H1 (cell line): ENCODE measurements around the gene EDEM1. TPM values are rescaled to one million over a fixed set of nuclear protein-coding genes. Genes with fewer than 3 reads are reported as not detected.

ENCODE experiments used
- HDAC2 ChIP-seq, 2 experiments: fragments of 300-600 bp in 1 of 2; sonication (generic) in 1 of 2; IDR thresholded peaks; 2 replicates each; pipeline ENCODE4 v1.6.1; 2011 to 2012; ENCODE audit warnings: low read depth in 2 of 2, low read length in 2 of 2, mild to moderate bottlenecking in 2 of 2, moderate library complexity in 2 of 2, borderline replicate concordance in 1 of 2, inconsistent platforms in 1 of 2
- SRF ChIP-seq: IDR thresholded peaks from 2 replicates; pipeline ENCODE4 v1.6.1; 2011; ENCODE audit warnings: mild to moderate bottlenecking, low read depth, low read length, moderate library complexity
- USF2 ChIP-seq: IDR thresholded peaks from 2 replicates; pipeline ENCODE4 v1.6.1; 2011; ENCODE audit warnings: low read length, improper control_type of control experiment
- polyA plus RNA-seq, 7 experiments: library from polyadenylated mRNA; depleted of rRNA in 3 of 7; stranded (reverse) in 5 of 7; unstranded in 2 of 7; fragments of >200 nt in 5 of 7; fragments of 200-250 nt in 2 of 7; gene quantifications; 1 replicate in 5 of 7; 2 replicates in 1 of 7; 4 replicates in 1 of 7; pipeline versions ENCODE4 v1.2.1 to v1.2.3, GENCODE V29; 2011 to 2013; ENCODE audit warnings: missing spikeins in 2 of 7, mixed read lengths in 2 of 7
- total RNA-seq: library from RNA; stranded (reverse); fragmentation: NEBNext Ultra II Directional; extraction: Animal tissue kit (Norgen Biotek cat#: 25700); gene quantifications from 2 replicates; pipeline ENCODE4 v1.2.1, GENCODE V29; 2021
- TF ChIP-seq, protein P1 (sequence below): fragments of 300-600 bp; sonication (generic); IDR thresholded peaks from 2 replicates; pipeline ENCODE4 v1.7.1; 2012; ENCODE audit warnings: low read length, moderate library complexity, mild to moderate bottlenecking, inconsistent platforms; ENCODE audit not compliant: insufficient replicate concordance

EDEM1 gene
- total and polyA plus RNA-seq, 2 of the 8 experiments (the other 6 are each of a cell fraction or from before 2014, with no cell fraction given), result 4.8 to 16.4 TPM

- TF ChIP-seq, protein P1, sequence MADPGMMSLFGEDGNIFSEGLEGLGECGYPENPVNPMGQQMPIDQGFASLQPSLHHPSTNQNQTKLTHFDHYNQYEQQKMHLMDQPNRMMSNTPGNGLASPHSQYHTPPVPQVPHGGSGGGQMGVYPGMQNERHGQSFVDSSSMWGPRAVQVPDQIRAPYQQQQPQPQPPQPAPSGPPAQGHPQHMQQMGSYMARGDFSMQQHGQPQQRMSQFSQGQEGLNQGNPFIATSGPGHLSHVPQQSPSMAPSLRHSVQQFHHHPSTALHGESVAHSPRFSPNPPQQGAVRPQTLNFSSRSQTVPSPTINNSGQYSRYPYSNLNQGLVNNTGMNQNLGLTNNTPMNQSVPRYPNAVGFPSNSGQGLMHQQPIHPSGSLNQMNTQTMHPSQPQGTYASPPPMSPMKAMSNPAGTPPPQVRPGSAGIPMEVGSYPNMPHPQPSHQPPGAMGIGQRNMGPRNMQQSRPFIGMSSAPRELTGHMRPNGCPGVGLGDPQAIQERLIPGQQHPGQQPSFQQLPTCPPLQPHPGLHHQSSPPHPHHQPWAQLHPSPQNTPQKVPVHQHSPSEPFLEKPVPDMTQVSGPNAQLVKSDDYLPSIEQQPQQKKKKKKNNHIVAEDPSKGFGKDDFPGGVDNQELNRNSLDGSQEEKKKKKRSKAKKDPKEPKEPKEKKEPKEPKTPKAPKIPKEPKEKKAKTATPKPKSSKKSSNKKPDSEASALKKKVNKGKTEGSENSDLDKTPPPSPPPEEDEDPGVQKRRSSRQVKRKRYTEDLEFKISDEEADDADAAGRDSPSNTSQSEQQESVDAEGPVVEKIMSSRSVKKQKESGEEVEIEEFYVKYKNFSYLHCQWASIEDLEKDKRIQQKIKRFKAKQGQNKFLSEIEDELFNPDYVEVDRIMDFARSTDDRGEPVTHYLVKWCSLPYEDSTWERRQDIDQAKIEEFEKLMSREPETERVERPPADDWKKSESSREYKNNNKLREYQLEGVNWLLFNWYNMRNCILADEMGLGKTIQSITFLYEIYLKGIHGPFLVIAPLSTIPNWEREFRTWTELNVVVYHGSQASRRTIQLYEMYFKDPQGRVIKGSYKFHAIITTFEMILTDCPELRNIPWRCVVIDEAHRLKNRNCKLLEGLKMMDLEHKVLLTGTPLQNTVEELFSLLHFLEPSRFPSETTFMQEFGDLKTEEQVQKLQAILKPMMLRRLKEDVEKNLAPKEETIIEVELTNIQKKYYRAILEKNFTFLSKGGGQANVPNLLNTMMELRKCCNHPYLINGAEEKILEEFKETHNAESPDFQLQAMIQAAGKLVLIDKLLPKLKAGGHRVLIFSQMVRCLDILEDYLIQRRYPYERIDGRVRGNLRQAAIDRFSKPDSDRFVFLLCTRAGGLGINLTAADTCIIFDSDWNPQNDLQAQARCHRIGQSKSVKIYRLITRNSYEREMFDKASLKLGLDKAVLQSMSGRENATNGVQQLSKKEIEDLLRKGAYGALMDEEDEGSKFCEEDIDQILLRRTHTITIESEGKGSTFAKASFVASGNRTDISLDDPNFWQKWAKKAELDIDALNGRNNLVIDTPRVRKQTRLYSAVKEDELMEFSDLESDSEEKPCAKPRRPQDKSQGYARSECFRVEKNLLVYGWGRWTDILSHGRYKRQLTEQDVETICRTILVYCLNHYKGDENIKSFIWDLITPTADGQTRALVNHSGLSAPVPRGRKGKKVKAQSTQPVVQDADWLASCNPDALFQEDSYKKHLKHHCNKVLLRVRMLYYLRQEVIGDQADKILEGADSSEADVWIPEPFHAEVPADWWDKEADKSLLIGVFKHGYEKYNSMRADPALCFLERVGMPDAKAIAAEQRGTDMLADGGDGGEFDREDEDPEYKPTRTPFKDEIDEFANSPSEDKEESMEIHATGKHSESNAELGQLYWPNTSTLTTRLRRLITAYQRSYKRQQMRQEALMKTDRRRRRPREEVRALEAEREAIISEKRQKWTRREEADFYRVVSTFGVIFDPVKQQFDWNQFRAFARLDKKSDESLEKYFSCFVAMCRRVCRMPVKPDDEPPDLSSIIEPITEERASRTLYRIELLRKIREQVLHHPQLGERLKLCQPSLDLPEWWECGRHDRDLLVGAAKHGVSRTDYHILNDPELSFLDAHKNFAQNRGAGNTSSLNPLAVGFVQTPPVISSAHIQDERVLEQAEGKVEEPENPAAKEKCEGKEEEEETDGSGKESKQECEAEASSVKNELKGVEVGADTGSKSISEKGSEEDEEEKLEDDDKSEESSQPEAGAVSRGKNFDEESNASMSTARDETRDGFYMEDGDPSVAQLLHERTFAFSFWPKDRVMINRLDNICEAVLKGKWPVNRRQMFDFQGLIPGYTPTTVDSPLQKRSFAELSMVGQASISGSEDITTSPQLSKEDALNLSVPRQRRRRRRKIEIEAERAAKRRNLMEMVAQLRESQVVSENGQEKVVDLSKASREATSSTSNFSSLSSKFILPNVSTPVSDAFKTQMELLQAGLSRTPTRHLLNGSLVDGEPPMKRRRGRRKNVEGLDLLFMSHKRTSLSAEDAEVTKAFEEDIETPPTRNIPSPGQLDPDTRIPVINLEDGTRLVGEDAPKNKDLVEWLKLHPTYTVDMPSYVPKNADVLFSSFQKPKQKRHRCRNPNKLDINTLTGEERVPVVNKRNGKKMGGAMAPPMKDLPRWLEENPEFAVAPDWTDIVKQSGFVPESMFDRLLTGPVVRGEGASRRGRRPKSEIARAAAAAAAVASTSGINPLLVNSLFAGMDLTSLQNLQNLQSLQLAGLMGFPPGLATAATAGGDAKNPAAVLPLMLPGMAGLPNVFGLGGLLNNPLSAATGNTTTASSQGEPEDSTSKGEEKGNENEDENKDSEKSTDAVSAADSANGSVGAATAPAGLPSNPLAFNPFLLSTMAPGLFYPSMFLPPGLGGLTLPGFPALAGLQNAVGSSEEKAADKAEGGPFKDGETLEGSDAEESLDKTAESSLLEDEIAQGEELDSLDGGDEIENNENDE, result no peak
- TF ChIP-seq HDAC2 (IDR thresholded peaks at IDR 0.05; ENCODE audit: borderline replicate concordance in 1 of 2, low read depth in 2 of 2, low read length in 2 of 2) (no peak), USF2 (no peak), SRF (no peak)
- TF ChIP-seq, all 59 proteins: peak for 0
These were observed 73.5 kb downstream of the EDEM1 start (continued) for GRCh38 chr3:5260992-5261501.
